NCI-H2081 treated with DMSO at 0.1 percent for 48 hours (cell line): ENCODE results near the gene NPFF.
A peak's percentile ranks its signal among the peaks of the same experiment; 100 is the strongest.
"Not testable (repeated sequence)": the region's sequence is repeated elsewhere in the genome, so short reads cannot be mapped to it uniquely, and the experiment has no call there.

ENCODE experiments used
- DNase-seq: peaks from one replicate; lab custom pipeline; 2025; lab: John Stamatoyannopoulos, UW

The NPFF gene

GRCh38 chr12:53495903-53496751 is 11.2 kb downstream of the NPFF start:
- DNase-seq = no peak

- DNase-seq = no peak
These were observed 13.5 kb downstream of the NPFF start for GRCh38 chr12:53493610-53494391.

- DNase-seq = peak; percentile 63
These were observed 14.3 kb downstream of the NPFF start for GRCh38 chr12:53492830-53493609.

- no peak for DNase-seq
These were observed 15.1 kb downstream of the NPFF start for GRCh38 chr12:53492188-53492587.

GRCh38 chr12:53489242-53489864 is 17.9 kb downstream of the NPFF start:
- no peak for DNase-seq

- DNase-seq = no peak
These were observed 20.4 kb downstream of the NPFF start for GRCh38 chr12:53486736-53487487.

GRCh38 chr12:53485955-53486735 is 21.1 kb downstream of the NPFF start:
- no peak for DNase-seq

- DNase-seq = no peak
These were observed 22.4 kb downstream of the NPFF start for GRCh38 chr12:53484686-53485575.

- DNase-seq = no peak
These were observed 23.3 kb downstream of the NPFF start for GRCh38 chr12:53483979-53484377.

GRCh38 chr12:53483225-53483978 is 23.9 kb downstream of the NPFF start:
- DNase-seq = no peak

GRCh38 chr12:53482626-53483168 is 24.6 kb downstream of the NPFF start:
- no peak for DNase-seq

- no peak for DNase-seq
These were observed 25.2 kb downstream of the NPFF start for GRCh38 chr12:53481939-53482586.

- DNase-seq = not testable (repeated sequence)
These were observed 25.8 kb downstream of the NPFF start for GRCh38 chr12:53481458-53481857.

GRCh38 chr12:53480491-53481442 is 26.5 kb downstream of the NPFF start:
- no peak for DNase-seq

GRCh38 chr12:53479331-53479730 is 28.0 kb downstream of the NPFF start:
- no peak for DNase-seq

GRCh38 chr12:53478865-53479264 is 28.4 kb downstream of the NPFF start:
- DNase-seq = no peak

GRCh38 chr12:53476769-53477209 is 30.5 kb downstream of the NPFF start:
- no peak for DNase-seq
